OCI-LY7 (cell line): ENCODE results near the gene MYO3A.

Experiments
- CTCF ChIP-seq: fragments of 200-600 bp; sonication (generic); conservative IDR thresholded peaks from 2 replicates; pipeline ENCODE4 v1.5.1; 2014; ENCODE audit warnings: mild to moderate bottlenecking, antibody characterized with exemption, low read length, moderate library complexity, mixed read lengths
- EZH2phosphoT487 ChIP-seq: fragments of 200-600 bp; sonication (generic); IDR thresholded peaks from 2 replicates; pipeline ENCODE4 v1.6.1; 2018; ENCODE audit warnings: low read depth, borderline replicate concordance, mild to moderate bottlenecking, mixed run types, antibody characterized with exemption, low read length, moderate library complexity, mixed read lengths

- TF ChIP-seq CTCF, result no peak
- TF ChIP-seq EZH2phosphoT487, result no peak
Observed at GRCh38 chr10:25907261-25907660, 26.8 kb upstream of the MYO3A start.
